HG02763 (cell line): Measurements from ENCODE around the gene CBFB.
"Not testable (repeated sequence)": the region's sequence is repeated elsewhere in the genome, so short reads cannot be mapped to it uniquely, and the experiment has no call there.

Experiments used
- ATAC-seq: cut with Tn5 transposase; IDR thresholded peaks from one replicate; pipeline ENCODE4 v1.9.1; 2021; ENCODE audit warnings: mild to moderate bottlenecking, moderate library complexity; ENCODE audit not compliant: unreplicated experiment

Gene CBFB

DNA sequence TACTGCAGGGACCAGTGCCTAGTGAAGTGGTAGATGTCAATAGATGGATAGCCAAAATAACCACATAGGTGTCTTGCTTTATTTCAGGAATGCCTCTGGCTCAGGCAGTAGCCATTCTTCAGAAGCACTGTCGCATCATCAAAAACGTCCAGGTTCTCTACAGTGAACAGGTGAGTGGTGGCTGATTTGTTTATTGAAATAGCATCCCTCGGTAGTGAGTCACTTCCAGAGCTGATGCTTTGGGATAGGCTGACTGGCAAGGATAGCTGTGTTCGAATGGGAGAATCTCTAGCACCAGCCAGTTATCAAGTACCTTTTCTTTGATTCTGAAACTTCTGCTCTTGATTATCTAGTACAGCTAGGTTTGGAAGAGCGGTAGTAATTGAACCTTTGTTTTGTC, 91.1 kb downstream of the CBFB start:
- ATAC-seq: no peak

DNA sequence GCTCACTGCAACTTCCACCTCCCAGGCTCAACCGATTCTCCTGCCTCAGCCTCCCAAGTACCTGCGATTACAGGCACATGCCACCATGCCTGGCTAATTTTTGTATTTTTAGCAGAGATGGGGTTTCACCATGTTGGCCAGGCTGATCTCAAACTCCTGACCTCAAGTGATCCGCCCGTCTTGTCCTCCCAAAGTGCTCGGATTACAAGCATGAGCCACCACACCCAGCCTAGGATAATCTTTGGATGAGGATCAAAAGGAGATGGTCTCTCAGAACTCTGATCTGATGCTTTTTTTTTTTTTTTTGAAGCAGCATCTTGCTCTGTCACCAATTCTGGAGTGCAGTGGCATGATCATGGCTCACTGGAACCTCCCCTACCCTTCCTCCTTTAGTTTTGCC, 93.8 kb downstream of the CBFB start:
- ATAC-seq: not testable (repeated sequence)

DNA sequence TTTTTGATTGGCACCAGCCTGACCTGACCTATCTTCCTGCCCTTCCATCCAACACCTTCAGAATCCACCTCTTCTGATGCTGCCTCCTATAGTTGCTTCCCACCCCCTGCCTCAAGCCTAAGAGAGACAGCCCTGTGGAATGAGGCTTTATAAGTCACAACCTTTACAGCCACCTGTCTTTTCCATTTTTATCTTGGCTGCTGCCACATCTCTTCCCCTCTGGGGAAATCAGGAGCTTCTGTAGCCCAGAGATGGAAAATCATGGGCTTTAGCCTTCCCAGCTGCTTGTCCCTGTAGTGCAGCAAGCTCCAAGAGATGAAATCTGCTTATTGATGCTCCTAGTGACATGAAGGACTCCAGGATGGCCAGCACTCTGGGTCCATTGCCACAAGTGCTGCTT, 99.5 kb downstream of the CBFB start:
- no peak for ATAC-seq

DNA sequence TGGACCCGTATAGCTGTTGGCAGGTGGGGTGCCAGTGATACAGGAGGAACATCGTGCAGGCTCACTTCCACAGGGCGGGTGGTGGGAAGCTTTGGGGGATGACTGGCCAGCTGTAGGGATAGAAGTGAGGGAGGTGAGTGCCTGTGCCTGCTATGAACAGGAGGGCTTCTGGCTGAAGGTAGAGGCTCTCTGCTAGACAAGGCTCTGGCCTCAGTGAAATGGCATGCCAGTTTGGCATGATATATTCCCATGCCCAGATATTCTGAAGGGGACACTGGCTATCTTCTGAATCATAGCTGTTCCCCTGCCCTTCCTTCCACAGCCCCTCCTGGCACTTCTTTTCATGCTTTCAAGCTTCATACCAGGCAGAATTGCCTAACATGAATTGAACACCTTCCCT, 99.9 kb downstream of the CBFB start:
- ATAC-seq: no peak

DNA sequence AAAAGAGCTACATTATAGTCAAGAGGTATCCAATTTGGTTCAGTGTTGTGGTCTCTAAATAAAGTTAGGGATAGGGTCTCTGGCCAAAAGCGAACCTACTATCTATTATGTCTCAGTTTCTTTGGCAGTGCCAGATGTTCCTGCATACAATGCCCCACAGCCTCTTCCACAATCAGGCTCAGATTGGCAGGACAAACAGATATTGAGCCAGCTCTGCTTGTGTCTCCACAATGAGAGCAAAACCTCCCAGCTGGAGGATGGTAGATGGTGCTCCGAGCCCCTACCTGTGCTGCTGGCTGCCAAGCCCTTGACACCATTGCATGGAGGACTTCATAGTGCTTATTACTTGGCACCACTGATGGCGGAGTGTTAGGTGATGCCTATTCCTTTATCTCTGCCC, 100.5 kb downstream of the CBFB start:
- no peak for ATAC-seq

DNA sequence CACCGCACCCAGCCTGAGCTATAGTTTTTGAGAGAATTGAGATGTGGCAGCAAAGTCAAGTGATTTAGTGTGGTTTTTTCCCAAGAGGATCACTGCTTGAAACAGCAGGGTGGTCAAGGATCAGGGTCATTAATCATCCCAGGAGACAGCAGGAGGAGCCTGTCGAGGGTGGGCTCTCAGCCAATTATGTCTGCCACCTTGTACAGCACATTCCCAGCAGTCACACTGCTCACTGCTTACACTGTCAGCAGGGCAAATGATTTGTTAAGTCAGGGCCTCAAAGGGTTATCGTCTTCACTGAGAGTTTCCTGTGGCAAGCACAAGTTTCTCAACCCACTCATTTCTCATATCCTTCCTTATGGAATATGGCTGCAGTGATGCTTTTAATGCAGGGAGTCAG, 108.7 kb downstream of the CBFB start:
- ATAC-seq: no peak

DNA sequence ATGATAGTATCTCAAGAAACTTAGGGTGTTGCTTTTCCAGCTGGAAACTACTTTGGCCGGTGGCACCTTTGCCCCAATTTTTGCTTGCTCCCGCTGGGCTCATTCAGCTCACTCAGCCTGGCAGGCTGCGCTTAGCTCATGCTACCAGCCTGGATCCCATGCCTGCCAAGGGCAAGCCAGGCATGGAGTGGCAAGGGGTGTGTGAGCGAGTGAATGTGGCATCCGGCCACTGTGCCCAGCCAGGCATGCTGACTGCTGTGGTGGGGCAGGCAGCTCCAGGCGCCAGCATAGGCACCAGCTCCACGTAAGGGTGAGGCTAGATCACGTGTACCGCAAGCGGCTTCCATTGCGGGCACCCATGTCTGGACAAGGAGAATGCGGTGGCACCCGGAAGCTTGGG, 112.4 kb downstream of the CBFB start:
- ATAC-seq: no peak

DNA sequence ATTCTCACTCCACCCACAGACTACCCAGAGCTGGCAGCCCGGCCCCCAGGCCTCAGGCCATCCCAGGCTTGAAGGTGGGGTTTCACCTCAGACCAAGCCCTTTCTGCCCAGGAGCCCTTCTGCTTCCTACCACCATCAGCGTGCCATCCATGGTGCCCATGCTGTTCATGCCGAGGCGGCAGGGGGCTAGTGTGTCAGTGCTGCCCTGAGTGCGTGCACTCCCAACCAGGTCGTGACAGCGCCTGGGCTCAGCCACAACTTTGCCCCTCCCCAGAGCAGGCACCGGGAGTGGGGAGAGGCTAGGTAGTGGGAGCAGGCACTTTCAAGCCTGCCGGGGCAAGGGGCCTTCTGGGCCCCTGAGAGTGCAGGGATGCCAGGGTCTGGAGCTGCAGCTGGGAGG, 113.4 kb downstream of the CBFB start:
- no peak for ATAC-seq

DNA sequence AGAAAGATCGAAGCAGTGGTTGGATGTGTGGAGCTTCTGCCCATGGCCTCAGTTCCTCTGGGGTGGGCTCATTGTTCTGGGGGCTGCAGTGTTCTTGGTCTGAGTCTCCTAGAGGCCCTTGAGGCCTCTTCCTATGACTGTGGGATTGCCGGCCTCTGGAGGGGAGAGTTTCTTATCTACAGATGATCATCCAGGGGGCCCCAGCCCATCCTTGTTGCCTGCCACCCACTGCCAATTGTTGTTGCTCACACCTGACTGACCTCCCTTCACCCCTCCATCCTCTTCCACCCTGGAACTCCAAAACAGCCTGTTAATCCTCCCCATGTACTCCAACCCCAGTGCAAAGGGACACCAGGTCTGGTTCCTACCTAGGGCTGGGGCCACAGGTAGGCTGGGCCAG, 116.0 kb downstream of the CBFB start:
- ATAC-seq: no peak

DNA sequence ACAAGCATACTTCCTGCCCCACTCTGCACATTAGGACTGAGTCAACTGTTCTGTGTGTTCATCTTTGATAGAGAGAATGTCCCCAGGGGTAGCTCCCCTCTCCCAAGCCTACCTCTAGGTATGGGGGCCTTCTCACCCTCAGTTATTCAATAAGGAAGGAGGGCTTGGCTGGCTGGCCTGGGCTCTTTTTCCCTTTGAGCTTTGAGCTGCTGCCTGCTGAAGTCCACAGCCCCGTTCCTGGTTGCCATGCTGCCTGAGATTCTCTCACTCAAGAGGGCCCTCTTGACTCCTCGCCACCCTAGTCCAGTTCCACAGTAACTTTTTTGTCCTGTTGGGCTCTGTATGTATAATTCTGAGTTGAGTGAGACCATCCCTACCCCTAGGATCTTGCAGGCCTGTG, 116.8 kb downstream of the CBFB start:
- no peak for ATAC-seq

DNA sequence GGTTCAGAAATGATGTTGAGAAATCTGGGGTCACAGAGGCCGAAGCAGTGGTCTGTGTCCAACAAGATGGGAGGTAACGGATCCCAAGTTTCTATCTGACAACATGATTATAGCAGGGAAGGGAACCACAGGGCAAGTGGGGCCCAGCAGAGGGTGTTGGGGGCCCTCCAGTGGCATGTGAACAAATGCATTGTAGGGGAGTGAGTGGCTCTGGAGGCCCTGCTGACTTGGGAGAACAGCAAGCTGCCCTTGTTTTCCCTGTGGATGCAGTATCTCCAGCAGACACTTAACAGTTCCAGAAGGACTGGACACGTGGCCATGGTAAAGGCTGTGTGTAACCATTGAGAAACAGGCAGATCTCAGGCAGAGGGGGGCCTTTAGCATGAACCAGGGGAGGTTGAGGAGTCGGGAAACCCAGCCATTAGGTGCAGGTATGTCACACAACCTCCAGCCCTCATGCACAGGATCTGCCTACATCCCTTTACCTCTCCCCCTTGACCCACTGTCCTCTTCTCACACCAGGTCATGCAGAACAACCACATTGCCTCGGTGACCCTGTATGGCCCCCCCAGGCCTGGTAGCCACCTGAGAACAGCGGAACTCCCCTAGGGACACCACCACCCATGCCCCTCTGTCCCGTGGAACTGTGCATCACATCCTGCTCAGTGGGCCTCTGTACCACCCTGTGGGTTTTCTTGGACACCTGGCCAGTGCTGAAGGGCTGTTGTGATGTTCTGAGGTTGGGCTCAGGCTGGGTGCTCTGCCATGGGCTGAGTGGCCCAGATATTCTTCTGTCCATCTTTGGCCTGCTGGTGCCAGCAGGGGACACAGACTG, 117.8 kb downstream of the CBFB start:
- ATAC-seq: no peak

DNA sequence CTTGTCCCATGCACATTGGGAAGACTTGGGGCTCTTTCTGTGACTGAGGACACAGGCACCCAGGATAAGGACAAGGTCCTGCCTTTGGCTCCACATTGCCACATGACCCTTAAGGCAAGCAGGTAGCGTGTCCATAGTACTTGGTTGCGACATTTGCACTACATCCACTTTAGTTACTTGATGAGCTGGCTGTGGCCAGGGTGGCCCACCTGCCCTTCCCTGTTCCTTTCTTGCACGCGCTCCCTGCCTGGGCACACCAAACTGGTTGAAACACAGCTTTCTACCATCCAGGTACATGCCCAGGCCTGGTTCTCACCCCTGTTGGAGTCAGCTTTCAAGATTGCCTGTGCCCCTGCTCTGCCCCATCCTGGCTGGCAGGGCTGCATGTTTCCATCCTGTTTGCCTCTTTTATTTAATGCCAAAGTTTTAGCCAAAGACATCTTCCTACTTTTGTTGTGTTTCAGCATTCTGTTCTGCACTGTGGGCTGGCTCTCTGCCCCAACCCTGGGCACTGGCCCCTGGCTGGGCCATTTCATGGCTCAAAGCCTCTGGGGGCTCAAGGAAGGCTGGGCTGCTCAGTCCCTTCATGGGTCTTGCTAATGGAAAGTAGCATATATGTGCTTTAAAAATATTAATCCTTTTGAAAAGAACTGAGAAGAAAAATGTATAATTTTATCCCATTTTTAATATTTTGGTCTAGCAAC, 118.6 kb downstream of the CBFB start:
- no peak for ATAC-seq

DNA sequence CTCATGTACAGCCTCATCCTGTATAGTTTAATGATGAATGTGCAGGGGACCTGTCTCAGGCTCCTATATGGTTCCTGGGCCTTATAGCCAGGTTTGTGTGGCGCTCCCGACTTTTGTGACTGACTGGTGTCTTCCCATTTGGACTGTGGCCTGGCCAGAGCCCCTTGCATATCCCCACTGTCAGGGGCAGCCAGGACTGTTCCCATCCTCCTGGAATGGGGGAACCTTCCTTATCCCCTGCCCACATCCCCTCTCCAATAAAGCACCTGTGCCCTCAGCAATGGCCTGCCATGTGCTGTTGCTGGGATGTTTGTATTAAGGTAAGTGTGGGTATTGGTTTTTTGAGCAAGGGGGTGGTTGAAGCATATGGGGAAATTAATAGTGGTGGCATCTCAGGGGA, 119.3 kb downstream of the CBFB start:
- ATAC-seq: no peak

DNA sequence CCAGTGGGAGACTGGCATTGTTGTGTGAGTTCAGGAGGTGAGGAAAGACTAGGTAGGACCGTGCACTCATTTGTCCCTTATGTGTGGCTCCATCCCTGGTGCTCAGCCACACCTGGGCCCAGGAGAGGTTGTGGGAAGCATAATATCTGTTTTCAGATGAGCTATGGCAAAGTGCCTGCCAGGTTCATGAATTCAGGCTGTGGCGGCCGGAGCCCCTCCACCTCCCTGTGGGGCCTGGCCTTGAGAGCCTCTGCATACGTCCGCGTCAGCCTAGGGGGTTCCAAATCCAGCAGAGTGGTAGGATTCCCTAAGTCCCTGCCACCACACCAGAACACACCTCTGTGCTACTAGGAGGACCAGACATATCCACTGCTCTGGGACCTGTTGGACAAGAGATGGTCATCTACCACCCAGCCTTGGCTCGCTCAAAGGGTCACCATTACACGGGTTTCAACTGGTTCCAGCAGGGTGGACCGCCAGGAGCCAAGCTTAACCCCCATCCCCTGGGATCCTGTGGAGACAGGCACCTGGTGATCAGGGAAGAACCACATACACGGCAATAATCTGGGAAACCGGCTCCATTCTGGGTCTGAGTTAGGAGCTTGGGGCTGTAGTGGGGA, 119.8 kb downstream of the CBFB start:
- ATAC-seq: no peak

DNA sequence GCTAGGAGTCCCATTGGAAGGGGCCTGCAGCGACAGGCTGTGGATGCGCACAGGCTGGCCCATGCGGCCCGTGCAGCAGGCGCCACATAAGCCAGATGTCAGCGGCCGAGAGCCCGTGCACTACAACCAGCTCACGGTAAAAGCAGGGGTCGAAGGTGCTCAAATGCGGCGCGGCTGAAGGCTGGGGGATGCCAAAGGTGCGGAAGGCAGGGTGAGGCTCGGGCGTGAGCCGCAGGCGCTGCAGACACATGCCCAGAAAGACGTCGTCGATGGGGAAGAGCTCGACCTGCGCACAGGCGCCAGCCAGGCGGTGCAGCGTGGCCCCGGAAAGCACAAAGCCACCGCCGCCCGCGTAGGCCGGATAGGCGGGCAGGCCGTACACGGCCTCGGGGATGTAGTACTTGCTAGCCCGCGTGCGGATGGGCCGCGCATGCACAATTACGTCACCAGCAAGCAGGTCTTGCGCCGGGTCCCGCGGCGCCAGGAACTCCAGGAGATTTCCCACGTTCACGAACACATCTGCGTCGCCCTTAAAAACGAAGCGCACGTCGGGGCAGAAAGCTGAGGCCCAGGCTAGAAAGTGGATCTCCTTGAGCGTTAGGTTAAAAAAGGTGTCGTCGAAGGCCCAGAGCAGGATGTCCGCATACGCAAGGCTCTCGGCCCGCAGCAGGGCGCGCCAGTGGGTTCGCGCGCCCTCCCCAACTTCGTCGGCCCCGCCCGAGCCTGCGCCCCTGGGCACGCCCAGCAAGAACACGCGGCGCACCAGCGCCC, 120.5 kb downstream of the CBFB start:
- no peak for ATAC-seq

DNA sequence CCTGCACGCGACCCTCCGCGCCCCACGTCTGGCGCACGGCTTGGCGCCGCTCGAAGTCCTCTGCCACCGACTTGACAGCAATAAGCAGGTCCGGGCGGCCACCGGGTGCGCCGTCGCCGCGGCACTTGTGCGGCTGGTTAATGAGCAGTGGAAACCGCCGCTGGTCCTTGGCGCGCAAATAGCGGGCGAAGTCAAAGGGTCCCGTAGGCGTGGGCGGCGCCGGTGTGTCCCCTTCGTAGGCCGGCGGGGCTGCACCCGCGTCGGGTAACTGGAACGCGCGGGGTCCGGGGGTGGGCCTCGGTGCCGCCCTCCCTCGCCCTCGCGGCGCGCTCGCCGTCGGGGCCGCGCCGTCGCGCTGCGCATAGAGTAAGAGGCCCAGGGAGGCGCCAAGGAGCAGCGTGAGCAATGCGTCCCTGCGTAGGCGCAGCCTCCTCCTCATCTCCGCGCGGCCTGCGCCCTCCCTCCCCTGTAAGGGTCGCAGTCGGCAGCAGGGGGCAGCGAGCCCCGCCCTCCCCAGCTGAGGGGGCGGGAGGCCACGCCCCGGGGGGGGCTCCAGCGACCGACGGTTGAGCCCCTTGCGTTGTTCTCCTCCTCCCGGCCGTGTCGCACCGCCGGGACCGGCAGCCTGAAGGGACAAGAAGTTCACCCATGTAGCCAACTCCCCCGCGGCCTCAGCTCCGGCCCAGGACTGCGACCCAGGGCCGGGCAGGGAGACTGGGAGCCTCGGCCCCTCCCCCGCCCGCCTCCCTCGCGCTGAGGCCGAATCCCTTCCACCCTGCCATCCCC, 121.3 kb downstream of the CBFB start:
- peak; percentile 33 for ATAC-seq
